Measurements from ENCODE around the gene TRIM44.

TRIM44 gene

DNA sequence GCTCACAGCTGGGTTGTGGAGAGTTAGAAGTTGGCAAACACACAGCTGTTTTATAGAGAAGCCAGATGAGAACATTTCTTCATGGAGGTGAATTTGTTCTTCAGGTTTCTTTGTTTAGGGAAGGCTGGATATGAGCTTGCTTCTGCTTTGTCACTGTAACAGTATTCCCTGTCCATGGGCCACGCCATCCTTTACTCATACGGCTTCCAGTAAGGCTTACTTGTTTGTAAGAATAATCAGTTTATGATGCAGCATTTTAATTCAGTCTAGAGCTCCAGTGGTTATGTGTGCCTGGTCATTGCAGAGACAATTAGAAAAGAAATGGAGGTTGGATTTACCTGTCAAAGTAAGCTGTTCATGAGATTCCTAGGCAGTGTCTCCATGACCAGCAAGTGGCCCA lies 131.8 kb downstream of the TRIM44 start:
- DNase-seq, result no peak

GRCh38 chr11:35794850-35795249 lies 132.3 kb downstream of the TRIM44 start:
- no peak for DNase-seq

DNA sequence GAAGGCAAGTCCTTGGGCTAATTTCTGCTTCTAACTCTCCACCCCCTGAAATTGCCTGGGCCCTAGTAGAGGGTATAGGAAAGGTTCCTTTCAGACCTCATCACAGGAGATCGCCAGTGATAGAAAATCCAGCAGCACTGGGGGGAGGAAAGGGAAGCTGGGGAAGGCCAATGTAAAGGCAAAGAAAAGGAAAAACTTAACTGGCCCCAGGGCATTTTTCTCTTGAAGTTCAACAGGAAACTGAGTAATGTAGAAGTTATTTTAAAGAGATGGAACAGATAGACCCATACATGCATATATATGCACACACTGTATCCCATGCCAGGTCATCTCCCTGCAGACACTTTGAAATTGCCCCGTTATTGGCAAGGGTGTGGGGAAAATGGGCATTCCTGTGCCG lies 134.0 kb downstream of the TRIM44 start:
- no peak for DNase-seq

GRCh38 chr11:35798423-35798822 lies 135.8 kb downstream of the TRIM44 start:
- no peak for DNase-seq

DNA sequence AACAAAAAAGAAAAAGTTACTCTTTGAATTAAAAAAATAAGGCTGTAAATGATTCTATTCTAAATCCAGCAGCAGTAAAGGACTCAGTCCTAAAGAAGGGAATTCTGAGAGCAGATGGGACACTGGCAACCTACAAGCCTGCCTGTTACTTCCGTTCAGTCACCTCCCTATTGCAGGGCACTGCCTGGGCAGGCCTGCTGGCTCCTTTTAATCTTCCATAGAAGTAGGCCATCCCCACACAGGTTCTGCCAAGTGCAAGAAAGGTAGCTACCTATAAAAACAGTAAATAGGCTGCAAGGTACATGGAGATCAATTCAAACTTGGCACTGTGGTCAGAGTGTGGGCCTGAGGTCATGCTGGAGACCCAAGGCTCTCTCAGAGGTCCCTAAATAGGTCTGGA lies 136.4 kb downstream of the TRIM44 start:
- DNase-seq, result no peak

DNA sequence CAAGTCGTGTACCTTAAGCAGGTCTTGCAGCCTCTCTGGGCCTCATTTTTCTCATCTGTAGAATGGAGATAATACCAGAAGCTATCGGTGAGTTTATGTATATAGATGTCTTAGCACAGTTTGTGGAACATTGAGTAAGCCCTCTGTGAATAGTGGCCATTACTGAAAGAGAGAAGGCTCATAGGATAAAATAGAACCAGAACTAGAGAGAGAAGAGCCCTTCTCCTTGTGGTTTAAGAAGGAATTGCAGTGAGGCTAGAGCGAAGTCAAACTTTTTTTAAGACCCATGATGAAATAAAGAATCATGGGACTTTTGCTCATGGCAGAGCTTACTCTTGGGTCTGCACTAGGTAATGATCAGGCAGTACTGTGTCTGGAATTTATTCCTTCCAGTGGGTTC lies 137.1 kb downstream of the TRIM44 start:
- DNase-seq, result no peak

DNA sequence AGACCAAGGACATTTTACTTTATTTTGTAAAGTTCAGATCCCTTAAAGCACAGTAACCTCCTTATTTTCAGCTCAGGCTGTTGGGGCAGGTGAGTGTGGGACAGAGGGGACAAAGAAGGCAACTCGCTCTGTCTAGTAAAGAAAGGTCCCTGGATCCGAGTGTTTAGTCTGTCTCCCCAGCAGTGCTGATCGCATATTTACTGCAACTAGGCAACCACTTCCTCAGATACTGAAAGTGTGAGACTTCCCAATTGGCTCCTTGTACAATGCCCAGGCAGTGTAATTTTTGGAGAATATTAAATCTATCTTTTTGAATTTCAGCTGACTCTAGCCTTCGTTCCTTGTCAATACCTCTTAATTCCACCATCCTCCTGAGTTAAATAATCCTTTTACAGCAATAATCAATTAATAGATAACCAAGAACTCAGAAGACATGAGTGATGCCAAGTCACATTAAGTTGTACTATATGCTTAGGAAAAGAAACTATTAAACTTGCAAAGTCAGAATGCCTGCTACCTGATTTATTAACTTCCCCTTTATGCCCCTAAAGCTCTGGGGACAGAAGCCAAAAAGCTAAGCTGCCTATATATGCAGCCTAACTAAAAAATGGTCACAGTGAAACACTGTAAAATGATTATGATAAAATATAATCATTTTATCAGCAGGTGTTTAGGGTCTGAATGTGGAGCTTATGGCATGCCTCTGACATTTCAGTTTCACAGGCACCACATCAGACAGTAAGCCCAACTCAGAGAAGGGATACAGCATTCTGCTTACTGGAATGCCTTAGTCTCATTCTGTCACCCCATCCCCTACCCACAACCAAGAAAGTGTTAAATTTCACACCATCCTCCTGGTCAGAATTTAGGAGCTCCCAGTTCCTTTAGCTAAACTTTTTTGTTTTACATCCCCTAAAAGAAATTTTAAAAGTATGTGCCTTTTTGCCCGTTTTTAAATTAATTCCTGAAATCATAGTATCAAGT lies 138.7 kb downstream of the TRIM44 start:
- DNase-seq, result no peak

DNA sequence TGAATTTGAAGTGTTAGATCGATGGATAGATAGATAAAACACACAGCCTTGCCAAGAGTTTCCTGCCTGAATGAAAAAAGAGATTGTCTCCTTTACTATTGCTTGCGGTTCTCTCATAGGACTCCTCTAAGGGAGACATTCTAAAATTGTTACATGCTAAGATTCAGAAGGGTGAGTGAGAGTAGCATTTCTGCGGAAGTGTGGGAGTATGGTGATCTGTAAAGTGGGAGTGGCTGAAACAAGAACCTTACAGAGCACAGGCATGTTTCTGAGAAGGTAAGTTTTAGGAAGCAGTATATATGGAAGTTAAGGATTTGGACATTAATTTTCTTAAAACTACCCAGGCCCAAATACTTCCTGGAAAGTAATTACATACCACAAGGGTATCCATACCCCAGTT lies 139.6 kb downstream of the TRIM44 start:
- no peak for DNase-seq

DNA sequence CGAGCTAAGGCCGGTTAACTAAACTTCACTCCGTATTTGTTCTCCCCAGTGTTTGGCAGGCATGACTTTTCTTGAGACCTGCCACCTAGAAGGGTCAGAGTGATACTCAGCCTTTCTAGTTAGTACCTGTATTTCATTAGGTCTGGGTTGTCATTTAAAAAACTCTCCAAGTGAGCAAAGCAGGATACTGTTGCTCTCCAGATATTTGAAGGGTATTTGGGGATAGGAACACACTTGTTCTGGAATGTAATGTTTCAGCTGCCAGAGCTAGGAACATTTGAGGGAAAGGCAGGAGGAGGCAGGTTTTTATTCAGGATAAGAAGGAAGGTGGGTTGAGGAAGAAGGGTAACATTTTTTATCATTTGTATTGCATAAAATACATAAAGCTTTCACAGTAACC lies 140.1 kb downstream of the TRIM44 start:
- no peak for DNase-seq

DNA sequence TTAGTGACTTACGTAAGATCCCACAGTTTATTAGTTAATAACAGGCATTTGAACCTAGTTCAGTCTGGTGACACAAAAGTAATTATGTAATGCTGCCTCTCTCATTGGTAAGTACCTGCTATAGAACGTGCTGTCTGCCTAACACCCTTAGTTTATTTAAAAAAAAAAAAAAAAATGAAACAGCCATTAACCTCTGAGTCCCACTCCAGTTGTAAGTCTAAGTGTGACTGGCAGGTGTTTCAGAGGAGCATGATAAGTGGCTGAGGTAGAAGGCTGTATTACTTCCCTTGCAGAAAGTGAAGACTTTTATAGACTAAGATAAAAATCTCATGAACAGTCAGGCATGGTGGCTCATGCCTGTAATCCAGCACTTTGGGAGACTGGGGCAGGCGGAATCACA lies 140.5 kb downstream of the TRIM44 start:
- peak in 1 of 2 experiments; percentile 24 for DNase-seq

DNA sequence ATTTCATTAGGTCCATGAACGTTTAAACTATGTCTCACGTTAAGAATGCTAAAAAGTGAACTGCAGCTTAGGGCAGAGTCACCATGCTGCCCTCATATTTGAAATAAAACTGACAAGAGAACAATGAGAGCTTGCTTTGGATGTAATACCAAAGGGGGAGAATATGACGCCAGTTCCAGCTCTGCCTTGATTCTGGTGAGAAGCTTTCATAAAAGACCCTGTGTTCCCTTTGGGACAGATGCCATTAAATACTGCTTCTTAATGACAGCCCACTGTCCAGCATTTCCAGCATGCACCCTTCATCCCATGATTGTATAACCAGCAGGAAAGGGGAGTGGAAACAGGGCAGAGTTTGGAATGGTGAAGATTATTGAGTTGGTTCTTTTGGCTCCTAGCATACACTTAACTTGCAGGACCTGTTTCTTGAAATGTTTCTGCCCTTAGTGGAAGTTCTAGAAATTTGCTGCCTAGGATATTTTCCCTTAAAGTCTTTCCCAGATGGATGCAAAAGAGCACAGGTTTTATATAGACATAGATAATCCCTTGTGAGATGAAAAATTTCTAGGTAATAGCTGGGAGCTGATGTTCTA lies 142.0 kb downstream of the TRIM44 start:
- no peak for DNase-seq

DNA sequence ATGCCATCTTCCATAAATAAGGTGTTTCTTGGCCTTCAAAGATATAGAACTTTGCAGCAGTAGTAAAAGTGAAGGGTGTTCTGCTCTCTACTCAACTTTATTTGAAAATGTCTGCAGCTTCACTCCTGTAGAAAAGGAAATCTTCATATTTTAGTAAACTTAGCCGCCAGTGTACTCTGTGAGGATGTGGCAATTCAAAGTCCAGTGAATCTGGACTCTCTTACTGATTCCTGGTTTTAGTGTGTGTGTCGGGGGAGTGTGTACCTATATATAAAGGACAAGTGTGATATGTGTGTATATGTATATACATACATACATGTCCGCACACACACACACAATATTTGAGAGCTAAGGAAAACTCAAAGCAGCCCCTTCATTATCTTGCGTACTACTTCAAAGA lies 147.0 kb downstream of the TRIM44 start:
- DNase-seq, result no peak

- DNase-seq, result no peak
Observed at GRCh38 chr11:35810045-35810645, 147.6 kb downstream of the TRIM44 start.

DNA sequence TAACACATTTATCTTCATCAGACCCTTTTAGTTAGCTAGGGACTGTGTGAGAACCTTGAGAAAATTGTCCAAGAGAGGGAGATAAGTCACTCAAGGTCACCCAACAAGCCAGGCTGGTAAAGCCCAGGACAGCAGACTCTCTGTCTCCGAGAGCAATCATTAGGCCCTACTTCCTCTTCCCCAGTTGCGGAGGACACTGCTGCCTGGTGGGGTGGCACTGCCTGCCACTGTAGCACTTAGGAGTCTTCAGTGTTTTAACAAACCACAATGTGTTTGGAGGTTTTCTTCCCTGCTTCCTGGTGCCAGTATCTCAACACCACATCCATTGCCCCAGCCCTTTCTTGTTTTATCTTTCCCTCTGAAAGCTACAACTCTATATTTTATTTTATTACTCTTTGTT lies 149.2 kb downstream of the TRIM44 start:
- no peak for DNase-seq

DNA sequence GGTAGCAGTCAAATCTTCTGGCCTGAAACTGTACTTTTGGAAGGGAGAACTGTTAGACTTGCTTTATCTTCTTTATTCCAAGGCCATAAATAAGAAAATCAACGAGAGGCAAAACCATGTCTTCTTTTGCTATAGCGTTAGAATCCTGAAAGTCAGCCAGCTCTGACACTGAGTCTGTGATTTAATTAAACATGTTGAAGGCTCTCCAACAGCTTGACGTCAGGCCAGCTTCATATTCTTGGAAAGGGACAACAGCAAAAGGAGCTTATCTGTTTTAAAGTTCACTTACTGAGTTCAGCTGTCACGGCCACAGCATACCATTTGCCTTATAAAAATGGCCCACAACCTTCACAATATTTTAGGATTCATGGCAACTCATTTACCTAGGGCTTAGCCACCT lies 150.3 kb downstream of the TRIM44 start:
- no peak for DNase-seq

DNA sequence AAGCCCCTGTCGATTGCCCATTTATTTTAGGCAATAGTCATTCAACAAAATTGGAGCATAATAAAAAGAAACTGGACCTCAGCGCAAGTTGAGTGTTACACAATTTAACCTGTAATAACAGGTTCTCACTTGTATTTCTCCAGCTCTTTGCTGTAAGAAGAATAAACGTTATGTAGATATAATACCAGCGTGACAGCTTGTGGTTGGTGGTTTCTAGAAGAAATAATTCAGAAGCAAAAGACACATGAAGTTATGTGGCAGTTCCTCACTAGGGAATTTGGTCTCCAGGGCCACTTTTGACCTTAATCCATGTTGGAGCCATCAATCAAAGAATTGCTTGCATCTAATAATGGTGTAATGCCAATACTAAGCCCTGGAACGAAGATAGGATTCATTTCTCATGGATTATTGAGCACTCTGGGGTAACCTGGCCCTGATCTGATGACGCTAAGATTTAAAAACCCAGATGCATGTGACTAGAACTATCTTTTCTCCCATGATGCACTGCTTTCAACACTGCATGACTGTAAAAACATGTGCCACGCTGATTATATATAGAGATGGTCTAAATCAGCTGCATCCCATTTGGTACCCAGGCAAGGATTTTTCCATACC lies 151.6 kb downstream of the TRIM44 start:
- no peak for DNase-seq

GRCh38 chr11:35814720-35815305 lies 152.2 kb downstream of the TRIM44 start:
- DNase-seq, result no peak

DNA sequence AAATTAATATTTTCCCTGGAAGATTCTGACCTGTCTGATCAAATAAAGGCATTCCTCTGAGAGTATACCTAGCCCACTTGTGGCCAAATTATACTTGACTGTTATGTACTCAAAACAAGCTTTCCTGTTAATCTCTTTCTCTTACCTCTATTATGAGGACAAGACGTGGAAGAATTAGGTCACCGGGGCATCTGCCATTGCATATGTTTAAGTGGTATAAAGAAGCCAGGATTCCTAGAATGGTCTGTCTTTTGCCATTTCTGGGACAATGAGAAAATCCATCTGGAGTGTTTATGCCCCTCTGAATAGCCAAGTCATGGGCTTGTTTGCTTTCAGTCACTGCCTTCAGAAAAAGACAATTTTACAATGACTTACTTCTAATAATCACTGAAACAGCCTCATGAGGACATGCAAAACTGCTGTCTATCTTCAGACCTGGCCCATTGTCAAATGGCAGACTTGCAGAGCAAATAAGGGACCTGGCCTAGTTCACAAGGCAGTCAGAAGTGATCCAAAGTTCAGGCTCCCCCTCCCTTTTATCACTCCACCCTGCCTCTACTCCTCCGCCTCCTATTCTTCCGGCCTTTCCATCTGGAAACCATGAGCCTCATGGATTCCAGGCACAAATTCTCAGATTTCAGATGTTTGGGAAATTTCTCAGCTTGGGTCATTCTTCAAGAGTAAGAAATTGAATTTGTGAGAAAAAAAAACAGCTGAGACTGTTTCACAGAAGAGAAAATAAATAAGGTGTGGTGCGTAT lies 153.2 kb downstream of the TRIM44 start:
- DNase-seq, result no peak

- no peak for DNase-seq
Observed at GRCh38 chr11:35820614-35821013, 158.0 kb downstream of the TRIM44 start.

DNA sequence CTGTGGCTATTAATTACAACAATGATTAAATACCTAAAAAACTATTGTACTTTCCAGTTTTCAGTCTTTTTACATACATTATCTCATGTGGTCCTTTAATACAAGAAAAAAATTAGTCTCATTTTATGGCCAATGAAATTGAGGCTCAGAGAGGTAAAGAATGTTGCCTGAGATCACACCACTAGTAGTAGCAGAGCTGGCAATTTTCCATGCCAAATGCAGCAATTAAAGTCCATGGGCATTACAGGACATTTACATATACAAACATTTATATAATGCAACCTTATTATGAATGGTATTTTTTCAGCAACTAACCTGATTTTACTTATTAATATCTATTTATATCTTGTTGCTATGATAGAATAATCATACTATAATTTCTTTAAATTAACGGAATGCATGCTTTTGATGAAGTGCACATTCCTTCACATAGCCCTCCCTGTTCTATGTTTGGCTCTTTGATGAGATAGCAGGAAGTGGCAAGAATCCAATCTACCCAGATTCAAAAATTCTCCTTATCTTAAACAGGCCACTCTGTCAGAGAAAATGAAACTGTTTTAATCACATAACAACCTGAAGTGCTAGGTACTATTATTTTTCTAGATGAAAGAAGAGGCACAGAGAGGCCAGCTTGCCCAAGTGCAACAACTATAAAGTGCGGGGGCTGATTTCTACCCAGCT lies 160.4 kb downstream of the TRIM44 start:
- no peak for DNase-seq

DNA sequence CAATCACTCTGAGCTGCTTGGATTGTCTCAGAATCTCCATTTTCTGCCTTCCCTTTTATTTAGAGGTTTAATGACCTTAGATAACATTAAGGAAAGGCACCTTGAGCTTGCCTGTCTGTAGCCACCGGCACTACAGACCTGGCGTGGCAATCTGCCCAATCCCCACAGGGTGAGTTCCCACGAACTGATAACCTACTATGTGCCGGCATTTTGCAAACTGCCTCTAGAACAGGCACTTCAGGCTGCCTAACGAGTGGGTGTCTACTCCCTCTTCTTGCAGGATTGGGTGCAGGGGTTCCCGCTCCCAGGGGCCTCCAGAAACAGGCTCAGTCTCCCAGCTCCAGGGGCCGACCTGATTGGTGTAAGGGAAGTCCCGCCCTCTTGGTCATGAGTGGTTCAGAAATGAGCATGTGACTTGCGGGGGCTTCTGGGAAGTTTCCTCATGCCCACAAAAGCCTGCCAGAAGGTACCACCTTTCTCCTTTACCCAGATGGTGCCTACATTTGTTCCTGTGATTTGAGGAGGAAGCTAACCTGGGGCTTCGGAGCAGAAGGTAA lies 161.2 kb downstream of the TRIM44 start:
- DNase-seq, result no peak

Measured in NCI-H187 (cell line).